Retinal pigment epithelial cell (primary cell): ENCODE results near the gene TLE6.

ENCODE experiments used
- DNase-seq: peaks from one replicate; pipeline ENCODE4 v3.0.0-alpha.2; 2010; ENCODE audit warnings: low read depth
- H3K4me3 ChIP-seq: 2 replicates; pipeline ENCODE4 v1.5.1; 2011; ENCODE audit warnings: mild to moderate bottlenecking, low read length, control low read depth, moderate library complexity
- TF ChIP-seq, protein P1 (sequence below): conservative IDR thresholded peaks from 2 replicates; pipeline ENCODE4 v1.5.1; 2011; ENCODE audit warnings: low read depth, low read length, control low read depth, inconsistent platforms

Gene TLE6

DNA sequence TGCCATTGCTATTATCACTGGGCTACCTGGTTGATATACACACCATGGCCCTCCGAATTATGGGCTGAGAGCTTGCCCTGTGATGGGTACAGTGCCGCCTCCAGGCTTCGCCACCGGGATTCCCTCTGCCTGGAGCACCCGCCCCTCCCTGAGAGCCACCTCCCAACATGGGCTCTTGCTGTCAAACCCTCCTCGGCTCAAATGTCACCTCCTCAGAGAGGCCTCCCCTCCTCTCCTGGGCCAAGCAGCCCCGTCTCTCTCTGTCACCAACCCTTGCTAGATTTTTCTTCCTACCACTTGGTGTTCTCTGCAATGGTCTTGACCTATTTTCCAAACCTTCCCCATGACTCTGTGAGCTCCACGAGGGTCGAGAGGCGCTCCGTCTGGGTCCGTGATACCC is 64.0 kb downstream of the TLE6 start:
- DNase-seq, result no peak
- no peak overlapping the region for H3K4me3 ChIP-seq
- TF ChIP-seq, protein P1, sequence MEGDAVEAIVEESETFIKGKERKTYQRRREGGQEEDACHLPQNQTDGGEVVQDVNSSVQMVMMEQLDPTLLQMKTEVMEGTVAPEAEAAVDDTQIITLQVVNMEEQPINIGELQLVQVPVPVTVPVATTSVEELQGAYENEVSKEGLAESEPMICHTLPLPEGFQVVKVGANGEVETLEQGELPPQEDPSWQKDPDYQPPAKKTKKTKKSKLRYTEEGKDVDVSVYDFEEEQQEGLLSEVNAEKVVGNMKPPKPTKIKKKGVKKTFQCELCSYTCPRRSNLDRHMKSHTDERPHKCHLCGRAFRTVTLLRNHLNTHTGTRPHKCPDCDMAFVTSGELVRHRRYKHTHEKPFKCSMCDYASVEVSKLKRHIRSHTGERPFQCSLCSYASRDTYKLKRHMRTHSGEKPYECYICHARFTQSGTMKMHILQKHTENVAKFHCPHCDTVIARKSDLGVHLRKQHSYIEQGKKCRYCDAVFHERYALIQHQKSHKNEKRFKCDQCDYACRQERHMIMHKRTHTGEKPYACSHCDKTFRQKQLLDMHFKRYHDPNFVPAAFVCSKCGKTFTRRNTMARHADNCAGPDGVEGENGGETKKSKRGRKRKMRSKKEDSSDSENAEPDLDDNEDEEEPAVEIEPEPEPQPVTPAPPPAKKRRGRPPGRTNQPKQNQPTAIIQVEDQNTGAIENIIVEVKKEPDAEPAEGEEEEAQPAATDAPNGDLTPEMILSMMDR, result no peak

DNA sequence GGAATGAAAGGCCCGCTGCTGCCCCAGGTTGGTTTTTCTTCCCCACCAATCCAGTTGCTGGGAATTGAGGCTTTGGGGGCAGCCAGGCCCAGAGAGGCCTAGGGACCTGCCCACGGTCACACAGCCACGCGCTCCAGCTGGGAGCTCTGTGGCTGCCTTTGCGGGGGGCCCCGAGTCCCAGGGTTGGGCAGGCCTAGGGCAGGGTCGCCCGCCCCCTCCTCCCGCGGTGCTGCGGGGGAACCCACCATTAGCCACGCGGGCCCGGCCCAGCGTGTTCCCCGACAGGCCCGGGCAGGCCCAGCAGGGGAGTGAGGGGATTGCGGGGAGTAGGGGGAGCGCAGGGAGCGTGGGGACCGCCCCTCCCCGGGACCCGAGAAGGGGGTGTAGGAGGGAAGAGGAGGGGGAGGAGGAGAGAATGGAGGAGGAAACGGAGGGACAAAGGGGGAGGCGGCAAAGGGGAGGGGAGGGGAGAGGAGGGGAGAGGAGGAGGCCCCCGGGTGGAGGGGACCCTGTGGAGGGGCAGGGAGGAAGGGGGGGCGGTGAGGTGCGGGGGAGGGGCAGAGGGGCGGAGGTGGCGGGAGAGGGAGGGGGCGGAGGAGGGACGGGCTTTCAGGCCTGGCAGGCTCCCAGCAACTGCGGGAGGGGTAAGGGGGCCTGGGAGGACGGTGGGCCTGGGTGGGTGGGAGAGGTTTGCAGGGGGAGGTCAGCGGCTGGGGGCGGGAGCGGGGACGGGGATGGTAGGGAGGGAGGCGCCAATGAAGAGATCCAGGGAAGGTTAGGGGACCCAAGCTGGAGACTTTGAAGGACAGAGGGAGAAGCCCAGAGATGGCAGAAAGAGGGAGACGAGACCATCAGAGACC is 64.6 kb downstream of the TLE6 start:
- TF ChIP-seq, protein P1, result no peak
- H3K4me3 ChIP-seq, result no peak overlapping the region
- DNase-seq, result no peak

DNA sequence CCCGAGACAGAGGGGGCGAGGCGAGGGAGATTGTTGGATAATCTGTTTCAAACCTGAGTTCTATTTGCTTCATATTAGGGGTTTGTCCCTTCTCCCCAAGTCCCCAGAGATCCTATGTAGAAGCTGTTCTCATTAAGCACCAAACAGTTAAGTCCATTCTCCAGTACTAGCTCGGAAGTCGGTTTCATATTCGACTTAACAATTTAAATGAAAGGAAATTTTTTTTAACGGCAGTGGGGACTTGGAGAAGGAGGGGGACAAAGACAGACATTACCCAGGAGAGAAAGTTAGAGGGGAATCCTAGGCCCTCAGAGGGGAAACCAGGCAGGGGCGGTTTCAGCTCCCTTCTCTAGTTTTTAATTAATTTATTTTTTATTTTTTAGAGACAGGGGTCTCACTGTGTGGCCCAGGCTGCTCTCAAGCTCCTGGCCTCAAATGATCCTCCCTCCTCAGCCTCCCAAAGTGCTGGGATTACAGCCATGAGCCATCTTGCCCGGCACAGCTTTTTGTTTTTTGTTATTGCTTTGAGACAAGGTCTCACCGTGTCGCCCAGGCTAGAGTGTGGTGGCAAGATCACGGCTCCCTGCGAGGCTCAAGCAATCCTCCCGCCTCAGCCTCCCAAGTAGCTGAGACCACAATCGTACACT is 65.4 kb downstream of the TLE6 start:
- TF ChIP-seq, protein P1, result no peak
- DNase-seq, result no peak
- no peak overlapping the region for H3K4me3 ChIP-seq
